HG02763 (cell line): Measurements from ENCODE around the gene ELANE.
"Not testable (repeated sequence)": the region's sequence is repeated elsewhere in the genome, so short reads cannot be mapped to it uniquely, and the experiment has no call there.

Experiments
- ATAC-seq: cut with Tn5 transposase; IDR thresholded peaks from one replicate; pipeline ENCODE4 v1.9.1; 2021; ENCODE audit warnings: mild to moderate bottlenecking, moderate library complexity; ENCODE audit not compliant: unreplicated experiment

ELANE gene

GRCh38 chr19:813219-814151 lies 38.6 kb upstream of the ELANE start:
- no peak for ATAC-seq

- ATAC-seq: no peak
Measured at GRCh38 chr19:814152-815078, 37.7 kb upstream of the ELANE start.

GRCh38 chr19:815079-815774 lies 36.9 kb upstream of the ELANE start:
- ATAC-seq: no peak

GRCh38 chr19:815775-816499 lies 36.2 kb upstream of the ELANE start:
- ATAC-seq: no peak

- ATAC-seq: no peak
Measured at GRCh38 chr19:816500-816857, 35.6 kb upstream of the ELANE start.

- not testable (repeated sequence) for ATAC-seq
Measured at GRCh38 chr19:820212-820611, 31.9 kb upstream of the ELANE start.

GRCh38 chr19:821231-821824 lies 30.8 kb upstream of the ELANE start:
- ATAC-seq: no peak

GRCh38 chr19:821825-822503 lies 30.1 kb upstream of the ELANE start, which contains the start of gene PLPPR3:
TSS of gene PLPPR3 (minus strand) at chr19:821955. CDS start at chr19:821559, 396 bp downstream.
- ATAC-seq: no peak

GRCh38 chr19:823565-824121 lies 28.5 kb upstream of the ELANE start:
- ATAC-seq: no peak

GRCh38 chr19:824885-825284 lies 27.2 kb upstream of the ELANE start:
- no peak for ATAC-seq

- ATAC-seq: no peak
Measured at GRCh38 chr19:825897-826644, 26.0 kb upstream of the ELANE start.

GRCh38 chr19:827314-827709 lies 24.8 kb upstream of the ELANE start:
- no peak for ATAC-seq

GRCh38 chr19:827710-828321 lies 24.3 kb upstream of the ELANE start, which contains the start of gene AZU1:
TSS of gene AZU1 (plus strand) at chr19:827837. CDS start at chr19:827847, 10 bp downstream.
- no peak for ATAC-seq

- ATAC-seq: no peak
Measured at GRCh38 chr19:829129-829758, 22.9 kb upstream of the ELANE start.

- ATAC-seq: no peak
Measured at GRCh38 chr19:831407-832369, 20.4 kb upstream of the ELANE start.

GRCh38 chr19:834216-834615 lies 17.9 kb upstream of the ELANE start:
- ATAC-seq: no peak
